Measurements from ENCODE around the gene MSMO1. TPM values are rescaled to one million over a fixed set of nuclear protein-coding genes. Genes with fewer than 3 reads are reported as not detected.

Gene MSMO1
- total and polyA plus RNA-seq, 9 donors = 16.7 to 199 (median 25.7) TPM

DNA sequence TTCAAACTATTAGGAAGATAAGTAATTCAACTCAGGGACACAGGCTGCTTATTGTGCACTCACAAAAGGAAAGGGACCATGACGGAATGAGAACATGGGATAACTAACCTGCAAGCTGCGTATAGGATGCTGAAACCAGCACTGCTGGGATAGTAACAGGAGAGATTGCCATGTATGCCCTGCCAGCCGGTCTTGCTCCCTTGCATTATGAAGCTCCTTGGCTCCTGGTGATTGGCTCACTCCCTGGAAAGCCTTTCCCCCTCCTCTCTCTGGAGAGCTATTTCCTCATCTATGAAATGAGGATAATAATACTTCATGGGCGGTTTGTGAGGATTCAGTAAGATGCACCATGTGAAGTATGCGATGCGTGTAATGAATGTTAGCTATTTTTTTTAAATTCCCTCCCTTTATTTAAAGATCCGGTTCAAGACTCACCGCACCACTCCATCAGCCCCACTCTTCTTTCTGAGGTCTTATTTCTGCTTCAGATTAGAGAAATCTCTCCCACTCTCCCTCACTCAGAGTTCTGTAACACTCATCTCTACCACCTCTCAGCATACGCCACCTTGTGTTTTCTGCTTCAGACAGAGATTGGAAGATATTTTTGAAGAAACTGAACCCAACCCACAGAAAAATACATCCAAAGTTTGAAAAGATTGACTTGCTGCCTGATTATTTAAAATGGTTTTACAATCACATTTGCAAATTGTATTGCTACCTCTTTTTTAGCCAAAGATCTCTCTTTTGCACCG lies 18.4 kb downstream of the MSMO1 start:
- intact Hi-C loops (cut with DNase I) = no loop called here

DNA sequence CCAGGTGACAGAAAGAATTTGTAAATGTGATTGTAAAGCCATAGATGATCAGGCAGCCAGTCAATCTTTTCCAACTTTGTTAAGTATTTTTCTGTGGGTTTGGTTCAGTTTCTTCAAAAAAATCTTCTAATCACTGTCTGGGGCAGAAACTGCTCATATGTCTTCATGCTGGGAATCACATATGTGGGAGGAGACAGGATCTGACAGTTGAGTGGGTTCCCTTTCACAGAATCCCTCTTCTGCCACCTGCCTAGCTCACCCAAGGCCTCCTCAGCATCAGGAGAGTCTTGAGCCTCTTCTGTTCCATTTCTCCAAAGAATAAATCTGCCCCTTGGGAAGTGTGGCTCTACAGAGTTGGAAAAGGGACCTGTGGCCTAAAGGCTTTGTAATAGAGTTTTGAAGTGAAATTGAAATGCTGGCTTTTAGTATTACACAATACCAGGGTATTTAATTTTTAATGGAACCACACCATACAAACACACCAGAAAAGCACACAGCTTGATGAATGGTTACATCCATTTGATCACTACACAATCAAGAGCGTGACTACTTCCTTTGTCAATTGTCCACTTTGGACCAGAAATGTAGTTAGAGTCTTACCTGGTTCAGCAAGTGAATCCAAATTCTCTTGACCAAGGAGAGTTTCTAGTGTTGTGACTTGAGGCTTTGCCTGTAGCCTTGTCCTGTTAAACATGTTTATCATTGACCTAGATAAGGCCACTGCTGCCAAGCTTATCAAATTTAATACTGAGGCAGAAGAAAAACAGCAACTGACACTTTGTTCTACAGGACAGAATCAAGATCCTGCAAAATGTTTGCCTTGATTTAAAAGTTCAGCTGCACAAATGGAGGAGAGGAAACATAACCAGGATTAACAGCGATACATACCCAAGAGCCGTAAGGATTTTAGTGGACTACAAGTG lies 20.4 kb downstream of the MSMO1 start:
- H3K4me3 ChIP-seq = no peak overlapping the region
- 80 to 95% (median 92%) methylated on average over 3 of the region's 3 CpGs for WGBS, 3 donors
- no peak for TF ChIP-seq EP300 (IDR thresholded peaks at IDR 0.05)
- no peak for TF ChIP-seq POLR2A (IDR thresholded peaks at IDR 0.05)
- TF ChIP-seq, protein P1, sequence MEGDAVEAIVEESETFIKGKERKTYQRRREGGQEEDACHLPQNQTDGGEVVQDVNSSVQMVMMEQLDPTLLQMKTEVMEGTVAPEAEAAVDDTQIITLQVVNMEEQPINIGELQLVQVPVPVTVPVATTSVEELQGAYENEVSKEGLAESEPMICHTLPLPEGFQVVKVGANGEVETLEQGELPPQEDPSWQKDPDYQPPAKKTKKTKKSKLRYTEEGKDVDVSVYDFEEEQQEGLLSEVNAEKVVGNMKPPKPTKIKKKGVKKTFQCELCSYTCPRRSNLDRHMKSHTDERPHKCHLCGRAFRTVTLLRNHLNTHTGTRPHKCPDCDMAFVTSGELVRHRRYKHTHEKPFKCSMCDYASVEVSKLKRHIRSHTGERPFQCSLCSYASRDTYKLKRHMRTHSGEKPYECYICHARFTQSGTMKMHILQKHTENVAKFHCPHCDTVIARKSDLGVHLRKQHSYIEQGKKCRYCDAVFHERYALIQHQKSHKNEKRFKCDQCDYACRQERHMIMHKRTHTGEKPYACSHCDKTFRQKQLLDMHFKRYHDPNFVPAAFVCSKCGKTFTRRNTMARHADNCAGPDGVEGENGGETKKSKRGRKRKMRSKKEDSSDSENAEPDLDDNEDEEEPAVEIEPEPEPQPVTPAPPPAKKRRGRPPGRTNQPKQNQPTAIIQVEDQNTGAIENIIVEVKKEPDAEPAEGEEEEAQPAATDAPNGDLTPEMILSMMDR (IDR thresholded peaks at IDR 0.05) = no peak
- intact Hi-C loops (cut with DNase I) = no loop called here
- no peak overlapping the region for H3K27ac ChIP-seq
- H3K27me3 ChIP-seq = no peaks in the 10 kb centered on the region
- H3K4me1 ChIP-seq (ENCODE audit: insufficient read depth) = no peaks in the 10 kb centered on the region
- no peak for DNase-seq
- no peaks in the 10 kb centered on the region for H3K9me3 ChIP-seq
- H3K36me3 ChIP-seq = no peaks in the 10 kb centered on the region

More for the DNA sequence above, 18.4 kb downstream of the MSMO1 start:
- 48 to 73% (median 71%) methylated on average over 10 of the region's 10 CpGs for WGBS, 3 donors
- no peaks in the 10 kb centered on the region for H3K4me1 ChIP-seq (ENCODE audit: insufficient read depth)
- no peak overlapping the region for H3K4me3 ChIP-seq
- DNase-seq = no peak
- no peaks in the 10 kb centered on the region for H3K36me3 ChIP-seq
- no peaks in the 10 kb centered on the region for H3K27me3 ChIP-seq
- H3K9me3 ChIP-seq = no peaks in the 10 kb centered on the region
- H3K27ac ChIP-seq = no peak overlapping the region
- TF ChIP-seq, protein P1 (IDR thresholded peaks at IDR 0.05) = no peak
- TF ChIP-seq POLR2A (IDR thresholded peaks at IDR 0.05) = no peak
- no peak for TF ChIP-seq EP300 (IDR thresholded peaks at IDR 0.05)

DNA sequence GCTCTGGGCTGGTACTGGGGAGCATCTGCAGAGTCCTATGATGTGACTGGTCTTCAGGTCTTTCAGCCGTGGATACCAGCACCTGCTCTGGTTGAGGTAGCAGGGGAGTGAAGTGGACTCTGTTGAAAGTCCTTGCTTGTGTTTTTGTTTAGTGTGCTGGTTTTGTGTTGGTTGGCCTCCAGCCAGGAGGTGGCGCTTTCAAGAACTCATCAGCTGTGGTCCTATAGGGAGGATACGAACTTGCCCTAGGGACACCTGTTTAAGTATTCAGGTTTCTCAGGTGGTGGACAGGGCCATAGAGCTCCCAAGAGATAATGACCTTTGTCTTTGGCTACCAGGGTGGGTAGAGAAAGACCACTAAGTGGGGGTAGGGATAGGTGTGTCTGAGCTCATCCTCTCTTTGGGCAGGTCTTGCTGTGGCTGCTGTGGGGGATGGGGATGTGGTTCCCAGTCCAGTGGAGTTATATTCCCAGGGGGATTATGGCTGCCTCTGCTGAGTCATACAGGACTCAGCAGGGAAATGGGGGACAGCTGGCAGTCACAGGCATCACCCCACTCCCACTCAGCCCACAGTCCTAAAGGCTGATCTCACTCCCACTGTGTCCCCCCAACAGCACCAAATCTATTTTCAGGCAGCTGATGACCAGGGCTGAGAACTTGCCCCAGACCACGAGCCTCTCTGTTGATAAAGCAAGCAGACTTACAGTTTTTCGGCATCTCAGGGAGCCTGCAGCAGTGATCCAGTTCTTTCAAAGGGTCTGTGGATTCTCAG lies 24.1 kb downstream of the MSMO1 start:
- no peak for TF ChIP-seq POLR2A (IDR thresholded peaks at IDR 0.05)
- TF ChIP-seq, protein P1 (IDR thresholded peaks at IDR 0.05) = no peak
- TF ChIP-seq EP300 (IDR thresholded peaks at IDR 0.05) = no peak
- no peak for DNase-seq
- intact Hi-C loops (cut with DNase I) = no loop called here
- 79 to 92% (median 91%) methylated on average over 5 of the region's 5 CpGs for WGBS, 3 donors
- no peaks in the 10 kb centered on the region for H3K27me3 ChIP-seq
- no peaks in the 10 kb centered on the region for H3K9me3 ChIP-seq
- no peaks in the 10 kb centered on the region for H3K36me3 ChIP-seq
- H3K4me1 ChIP-seq (ENCODE audit: insufficient read depth) = no peaks in the 10 kb centered on the region
- H3K27ac ChIP-seq = no peak overlapping the region
- no peak overlapping the region for H3K4me3 ChIP-seq

DNA sequence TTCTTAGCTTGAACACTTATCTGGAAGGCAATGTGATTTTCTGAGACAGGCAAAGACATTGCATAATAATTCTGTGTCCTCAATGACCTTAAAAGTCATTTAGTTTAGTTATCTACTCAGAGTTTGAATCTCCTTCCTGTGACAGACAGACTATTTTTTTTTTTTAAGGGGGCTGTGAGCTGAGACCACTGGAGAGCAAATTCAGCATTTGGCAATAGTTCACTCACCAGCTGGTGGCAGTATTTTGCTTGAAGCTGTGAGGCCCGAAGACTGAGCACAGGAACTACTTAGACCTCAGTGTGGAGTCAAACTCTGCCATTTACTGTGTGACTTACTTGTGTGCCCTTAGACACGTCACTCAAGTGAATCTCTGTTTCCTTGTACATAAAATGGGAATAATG lies 28.4 kb downstream of the MSMO1 start:
- WGBS, 3 donors = 8 to 20% (median 18%) methylated on average over 2 of the region's 2 CpGs
- H3K4me1 ChIP-seq (ENCODE audit: insufficient read depth) = no peaks in the 10 kb centered on the region
- H3K27ac ChIP-seq = no peak overlapping the region
- TF ChIP-seq EP300 (IDR thresholded peaks at IDR 0.05) (no peak), POLR2A (IDR thresholded peaks at IDR 0.05) (no peak)
- TF ChIP-seq, protein P1 (IDR thresholded peaks at IDR 0.05) = no peak
- H3K27me3 ChIP-seq = no peaks in the 10 kb centered on the region
- no peaks in the 10 kb centered on the region for H3K36me3 ChIP-seq
- intact Hi-C loops (cut with DNase I) = no loop called here
- DNase-seq = peak in 1 of 5 donors; percentile 30
- H3K9me3 ChIP-seq = no peaks in the 10 kb centered on the region
- H3K4me3 ChIP-seq = no peak overlapping the region
